Lower lobe of right lung (tissue), 2 donors: ENCODE results near the gene RO60. TPM values are rescaled to one million over a fixed set of nuclear protein-coding genes. Genes with fewer than 3 reads are reported as not detected.
"Not testable (repeated sequence)": the region's sequence is repeated elsewhere in the genome, so short reads cannot be mapped to it uniquely, and the experiment has no call there.

Experiments
- ATAC-seq, 2 donors: fragments of 200-7000 bp; cut with Tn5 transposase; one replicate each; pipeline ENCODE4 v1.9.1; 2020 to 2022; ENCODE audit warnings: mild to moderate bottlenecking in 2 of 2, moderate library complexity in 2 of 2
- DNase-seq: peaks from one replicate; pipeline ENCODE4 v3.0.0-alpha.2; 2020
- H3K27ac ChIP-seq: fragments of 200-600 bp; one replicate; pipeline ENCODE4 v1.8.0; 2022
- H3K27me3 ChIP-seq: fragments of 200-600 bp; one replicate; pipeline ENCODE4 v1.8.0; 2022; ENCODE audit warnings: low read depth
- H3K36me3 ChIP-seq: fragments of 200-600 bp; one replicate; pipeline ENCODE4 v1.8.0; 2022; ENCODE audit warnings: mild to moderate bottlenecking
- H3K4me1 ChIP-seq: fragments of 200-600 bp; one replicate; pipeline ENCODE4 v1.8.0; 2022
- H3K4me3 ChIP-seq: fragments of 200-600 bp; one replicate; pipeline ENCODE4 v1.8.0; 2022; ENCODE audit warnings: mild to moderate bottlenecking
- H3K9me3 ChIP-seq: fragments of 200-600 bp; one replicate; pipeline ENCODE4 v1.8.0; 2022
- intact Hi-C: fragments of 100-400 bp; cut with DNase I; formaldehyde crosslinking; loops from one replicate; pipeline ENCODE4 v1.11.0; 2022
- total RNA-seq: library from RNA; stranded (reverse); fragmentation: NEBNext Ultra II Directional; extraction: Animal tissue kit (Norgen Biotek cat#: 25700); gene quantifications from one replicate; pipeline ENCODE4 v1.2.1, GENCODE V29; 2021
- TF ChIP-seq, protein P1 (sequence below): fragments of 200-600 bp; IDR thresholded peaks from one replicate; pipeline ENCODE4 v1.8.0; 2022; ENCODE audit warnings: antibody characterized with exemption, mild to moderate bottlenecking
- donor health status: DM: no; HTN: yes; CAD: no; lungs with severe emphysema.

Gene RO60
- total RNA-seq, 1 donor from 2014 or later = 70.7 TPM

DNA sequence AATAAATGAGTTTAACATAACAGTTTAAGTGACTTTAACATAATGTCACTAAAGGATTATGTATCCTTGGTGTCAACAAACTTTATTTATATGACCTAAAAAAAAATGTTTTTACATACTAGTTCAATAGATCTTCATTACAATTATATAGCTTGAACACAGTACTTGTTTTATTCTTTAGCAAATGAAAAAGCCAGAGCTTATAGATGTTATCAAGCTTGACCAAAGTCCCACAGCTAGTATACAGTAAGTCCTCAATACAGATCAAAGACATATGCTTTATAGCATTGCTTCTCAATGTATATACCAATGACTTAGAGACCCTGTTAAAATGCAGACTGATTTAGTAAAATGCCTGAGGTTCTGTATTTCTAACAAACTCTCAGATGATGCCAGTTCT lies 42.6 kb upstream of the RO60 start:
- intact Hi-C loops = loop anchor here (5.0 kb wide), 1 partner anchor 209 kb away; the partner anchor contains the start of gene RGS2

DNA sequence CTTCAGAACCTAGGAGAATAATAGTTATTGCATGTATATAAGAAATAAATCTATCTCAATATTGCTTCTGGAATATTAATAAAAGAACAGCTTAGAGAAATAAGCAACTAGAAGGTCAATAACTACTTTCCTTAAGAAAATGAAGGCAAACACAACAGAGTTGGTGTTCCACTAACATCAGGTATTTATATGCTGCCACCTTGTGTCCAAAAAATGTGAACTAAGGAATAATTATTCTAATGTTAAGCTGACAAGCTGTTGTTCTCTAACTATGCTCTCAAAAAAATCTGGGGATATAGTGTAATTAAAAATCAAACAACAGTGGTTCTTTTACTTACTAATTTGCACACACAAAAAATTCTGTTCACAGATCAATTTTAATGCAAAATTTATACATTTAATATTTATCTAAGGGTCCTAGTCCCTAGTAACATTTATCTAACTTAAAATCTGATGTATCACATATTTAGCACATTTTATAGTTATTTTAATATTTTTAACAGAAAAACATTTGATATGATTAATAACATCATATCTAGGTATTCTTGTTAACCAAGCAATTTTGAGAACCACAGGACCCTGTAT lies 39.9 kb upstream of the RO60 start:
- H3K4me3 ChIP-seq = no peak overlapping the region
- no peaks in the 10 kb centered on the region for H3K9me3 ChIP-seq
- no peak for DNase-seq
- no peaks in the 10 kb centered on the region for H3K27me3 ChIP-seq
- no peak overlapping the region for H3K27ac ChIP-seq
- intact Hi-C loops = loop anchor here (5.0 to 10.0 kb wide), 2 partner anchors 212 to 545 kb away; partner anchors contain the start of gene RGS2
- H3K4me1 ChIP-seq = no peaks in the 10 kb centered on the region
- TF ChIP-seq, protein P1, sequence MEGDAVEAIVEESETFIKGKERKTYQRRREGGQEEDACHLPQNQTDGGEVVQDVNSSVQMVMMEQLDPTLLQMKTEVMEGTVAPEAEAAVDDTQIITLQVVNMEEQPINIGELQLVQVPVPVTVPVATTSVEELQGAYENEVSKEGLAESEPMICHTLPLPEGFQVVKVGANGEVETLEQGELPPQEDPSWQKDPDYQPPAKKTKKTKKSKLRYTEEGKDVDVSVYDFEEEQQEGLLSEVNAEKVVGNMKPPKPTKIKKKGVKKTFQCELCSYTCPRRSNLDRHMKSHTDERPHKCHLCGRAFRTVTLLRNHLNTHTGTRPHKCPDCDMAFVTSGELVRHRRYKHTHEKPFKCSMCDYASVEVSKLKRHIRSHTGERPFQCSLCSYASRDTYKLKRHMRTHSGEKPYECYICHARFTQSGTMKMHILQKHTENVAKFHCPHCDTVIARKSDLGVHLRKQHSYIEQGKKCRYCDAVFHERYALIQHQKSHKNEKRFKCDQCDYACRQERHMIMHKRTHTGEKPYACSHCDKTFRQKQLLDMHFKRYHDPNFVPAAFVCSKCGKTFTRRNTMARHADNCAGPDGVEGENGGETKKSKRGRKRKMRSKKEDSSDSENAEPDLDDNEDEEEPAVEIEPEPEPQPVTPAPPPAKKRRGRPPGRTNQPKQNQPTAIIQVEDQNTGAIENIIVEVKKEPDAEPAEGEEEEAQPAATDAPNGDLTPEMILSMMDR = peak; percentile 51
- peaks cover 19% of the 10 kb centered on the region for H3K36me3 ChIP-seq
- ATAC-seq = peak in 1 of 2 donors; percentile 53

More for the DNA sequence above, 42.6 kb upstream of the RO60 start:
- ATAC-seq (no peak), DNase-seq (no peak)
- Histone ChIP-seq H3K27me3 (no peaks in the 10 kb centered on the region), H3K27ac (no peak overlapping the region), H3K36me3 (peaks cover 5% of the 10 kb centered on the region), H3K9me3 (no peaks in the 10 kb centered on the region), H3K4me1 (no peaks in the 10 kb centered on the region), H3K4me3 (no peak overlapping the region)
- TF ChIP-seq, protein P1 = no peak

DNA sequence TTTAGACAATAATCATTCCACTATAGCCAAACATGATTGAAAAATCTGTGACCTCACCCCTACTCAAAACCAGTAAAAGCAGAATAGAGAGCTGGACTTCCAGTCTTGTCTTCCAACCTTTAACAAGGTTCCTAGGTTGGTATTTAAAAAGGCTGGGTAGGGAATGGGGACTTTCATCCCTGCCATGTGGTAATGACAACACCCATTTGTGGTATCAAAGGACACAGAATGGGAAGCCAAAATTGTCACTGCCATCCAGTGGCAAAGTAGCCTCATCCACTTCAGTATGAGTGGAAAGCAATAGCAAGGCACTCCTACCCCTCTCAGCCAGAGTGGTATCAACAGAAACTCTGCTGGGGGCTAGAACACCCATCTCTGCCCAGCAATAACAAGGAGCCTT lies 34.2 kb upstream of the RO60 start:
- no peak overlapping the region for H3K27ac ChIP-seq
- H3K4me3 ChIP-seq = no peak overlapping the region
- DNase-seq (no peak), ATAC-seq (no peak)
- H3K36me3 ChIP-seq = peaks cover 45% of the 10 kb centered on the region
- H3K27me3 ChIP-seq = no peaks in the 10 kb centered on the region
- no peaks in the 10 kb centered on the region for H3K9me3 ChIP-seq
- H3K4me1 ChIP-seq = no peaks in the 10 kb centered on the region
- intact Hi-C loops = loop anchor here (10.0 kb wide), 1 partner anchor 550 kb away; no protein-coding TSS in a partner anchor
- TF ChIP-seq, protein P1 = no peak

DNA sequence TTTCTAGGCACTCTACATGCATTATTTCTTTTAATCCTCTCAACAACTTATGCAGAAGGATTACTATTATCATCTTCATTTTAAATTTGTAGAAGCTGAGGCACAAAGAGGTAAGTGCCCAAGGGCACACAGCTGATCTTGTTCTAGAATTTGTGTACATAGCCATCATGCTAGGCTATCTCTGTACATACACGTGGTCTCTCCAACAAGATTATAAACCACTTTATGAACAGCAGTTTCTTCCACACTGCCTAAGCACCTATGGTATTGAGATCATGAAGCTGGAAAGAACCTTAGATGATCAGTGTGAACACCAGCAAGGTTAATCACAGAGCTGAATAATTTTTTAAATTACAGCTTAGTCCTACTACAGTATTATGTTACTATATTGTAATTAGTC lies 29.1 kb upstream of the RO60 start:
- ATAC-seq (no peak), DNase-seq (no peak)
- Histone ChIP-seq H3K27me3 (no peaks in the 10 kb centered on the region), H3K4me3 (no peak overlapping the region), H3K36me3 (peaks cover 30% of the 10 kb centered on the region), H3K27ac (no peak overlapping the region), H3K4me1 (no peaks in the 10 kb centered on the region), H3K9me3 (no peaks in the 10 kb centered on the region)
- TF ChIP-seq, protein P1 = no peak
- intact Hi-C loops = no loop called here

DNA sequence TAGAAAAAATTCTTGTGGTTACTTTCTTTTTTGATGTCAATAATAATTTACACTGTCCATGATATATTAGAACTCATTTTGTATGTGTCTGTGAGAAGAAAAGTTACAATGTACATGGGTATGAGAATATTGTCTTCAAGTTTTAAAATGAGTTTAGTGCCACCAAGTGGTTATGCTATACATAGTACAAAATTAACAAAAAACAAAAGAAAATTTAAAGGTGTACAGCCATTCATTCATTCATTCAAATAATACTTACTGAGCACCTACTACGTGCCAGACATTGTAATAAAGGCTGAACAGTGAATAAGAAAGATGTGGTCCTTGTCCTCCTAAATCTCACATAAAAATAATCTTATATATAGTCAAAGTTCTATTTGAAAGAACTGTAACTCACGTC lies 28.0 kb upstream of the RO60 start:
- Histone ChIP-seq H3K4me1 (no peaks in the 10 kb centered on the region), H3K27ac (no peak overlapping the region), H3K36me3 (peaks cover 19% of the 10 kb centered on the region), H3K4me3 (no peak overlapping the region), H3K27me3 (no peaks in the 10 kb centered on the region), H3K9me3 (no peaks in the 10 kb centered on the region)
- TF ChIP-seq, protein P1 = no peak
- DNase-seq (no peak), ATAC-seq (no peak)
- intact Hi-C loops = no loop called here

DNA sequence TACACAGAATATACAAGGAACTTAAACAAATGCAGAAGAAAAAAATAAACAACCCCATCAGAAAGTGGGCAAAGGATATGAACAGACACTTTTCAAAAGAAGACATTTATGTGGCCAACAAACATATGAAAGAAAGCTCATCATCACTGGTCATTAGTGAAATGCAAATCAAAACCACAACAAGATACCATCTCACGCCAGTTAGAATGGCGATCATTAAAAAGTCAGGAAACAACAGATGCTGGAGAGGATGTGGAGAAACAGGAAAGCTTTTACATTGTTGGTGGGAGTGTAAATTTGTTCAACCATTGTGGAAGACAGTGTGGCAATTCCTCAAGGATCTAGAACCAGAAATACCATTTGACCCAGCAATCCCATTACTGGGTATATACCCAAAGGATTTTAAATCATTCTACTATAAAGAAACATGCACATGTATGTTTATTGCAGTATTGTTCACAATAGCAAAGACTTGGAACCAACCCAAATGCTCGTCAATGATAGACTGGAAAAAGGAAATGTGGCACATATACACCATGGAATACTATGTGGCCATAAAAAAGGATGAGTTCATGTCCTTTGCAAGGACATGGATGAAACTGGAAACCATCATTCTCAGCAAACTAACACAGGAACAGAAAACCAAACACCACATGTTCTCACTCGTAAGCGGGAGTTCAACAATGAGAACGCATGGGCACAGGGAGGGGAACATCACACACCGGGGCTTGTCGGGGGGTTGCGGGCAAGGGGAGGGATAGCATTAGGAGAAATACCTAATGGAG lies 26.6 kb upstream of the RO60 start:
- H3K36me3 ChIP-seq, H3K4me3 ChIP-seq, H3K9me3 ChIP-seq, H3K27me3 ChIP-seq, ATAC-seq, H3K4me1 ChIP-seq, intact Hi-C loops, H3K27ac ChIP-seq, DNase-seq: not testable (repeated sequence)
